Aorta (tissue), 5 donors: ENCODE data around the gene FBXO27. TPM values are rescaled to one million over a fixed set of nuclear protein-coding genes. Genes with fewer than 3 reads are reported as not detected.
"Not testable (repeated sequence)": the region's sequence is repeated elsewhere in the genome, so short reads cannot be mapped to it uniquely, and the experiment has no call there.

Source experiments
- ATAC-seq: fragments of 200-7000 bp; cut with Tn5 transposase; one replicate; pipeline ENCODE4 v1.9.1; 2022; ENCODE audit warnings: moderate library complexity; ENCODE audit not compliant: low FRiP score
- DNase-seq, 2 donors: peaks; one replicate each; pipeline ENCODE4 v3.0.0-alpha.2; 2020
- H3K27ac ChIP-seq, 2 donors: one replicate each; pipeline ENCODE4 v1.5.1; 2013; ENCODE audit warnings: low read length in 2 of 2, mild to moderate bottlenecking in 2 of 2, moderate library complexity in 2 of 2, control low read depth in 1 of 2, inconsistent platforms in 1 of 2, low read depth in 1 of 2
- H3K27me3 ChIP-seq, 2 donors: one replicate each; pipeline ENCODE4 v1.6.1; 2013; ENCODE audit warnings: control low read depth in 1 of 2, low read length in 1 of 2, mild to moderate bottlenecking in 1 of 2, moderate library complexity in 1 of 2; ENCODE audit not compliant: insufficient read depth in 2 of 2, control insufficient read depth in 1 of 2
- H3K36me3 ChIP-seq, 2 donors: one replicate each; pipeline ENCODE4 v1.6.1; 2013; ENCODE audit warnings: control low read depth in 1 of 2, low read length in 1 of 2, mild to moderate bottlenecking in 1 of 2; ENCODE audit not compliant: insufficient read depth in 2 of 2, control insufficient read depth in 1 of 2
- H3K4me1 ChIP-seq, 2 donors: one replicate each; pipeline ENCODE4 v1.6.1; 2013; ENCODE audit warnings: low read length in 2 of 2, control low read depth in 1 of 2, mild to moderate bottlenecking in 1 of 2, moderate library complexity in 1 of 2; ENCODE audit not compliant: insufficient read depth in 2 of 2, control insufficient read depth in 1 of 2
- H3K4me3 ChIP-seq, 2 donors: one replicate each; pipeline ENCODE4 v1.5.1; 2013; ENCODE audit warnings: low read length in 2 of 2, control low read depth in 1 of 2, mild to moderate bottlenecking in 1 of 2
- H3K9me3 ChIP-seq: one replicate; pipeline ENCODE4 v1.6.1; 2013; ENCODE audit warnings: mild to moderate bottlenecking, low read length; ENCODE audit not compliant: control insufficient read depth
- WGBS, 2 donors: extraction: QIAGEN DNeasy Blood & Tissue Kit; methylation state at CpG; one replicate each; pipeline ENCODE4 v1.1.7; 2013; 5-methylcytosine and 5-hydroxymethylcytosine counted together
- intact Hi-C, 2 donors: fragments of 100-400 bp; cut with DNase I; formaldehyde crosslinking; loops; one replicate each; pipeline versions ENCODE4 v1.14.2 to v1.15.0; 2022
- polyA plus RNA-seq, 2 donors: library from polyadenylated mRNA; stranded (reverse); fragments of 200-250 nt; gene quantifications; one replicate each; pipeline ENCODE4 v1.2.3, GENCODE V29; 2013
- total RNA-seq, 2 donors: library from RNA; stranded (reverse); fragmentation: NEBNext Ultra II Directional; extraction: Animal tissue kit (Norgen Biotek cat#: 25700); gene quantifications; one replicate each; pipeline ENCODE4 v1.2.1, GENCODE V29; 2021
- donor health status: healthy with polysubstance abuse.
- donor health status: Bipolar disorder and iron deficiency.
- donor health status: DM: no; HTN: no; CAD: no.
- donor health status: DM: no; HTN: no; CAD: no.
- donor health status: DM: yes; HTN: yes; CAD: no.

The FBXO27 gene
- total and polyA plus RNA-seq, 4 donors, result 0.25 to 8.6 (median 3.9) TPM

GRCh38 chr19:39004403-39004802 lies 27.9 kb downstream of the FBXO27 start:
- no peaks in the 10 kb centered on the region for H3K36me3 ChIP-seq
- H3K4me1 ChIP-seq, result no peaks in the 10 kb centered on the region
- no peak overlapping the region for H3K4me3 ChIP-seq
- intact Hi-C loops, result no loop called here
- H3K9me3 ChIP-seq, result no peaks in the 10 kb centered on the region
- ATAC-seq (no peak), DNase-seq (no peak)
- WGBS, 2 donors, result 72 to 75% methylated on average over 9 of the region's 9 CpGs
- H3K27ac ChIP-seq, result no peak overlapping the region
- H3K27me3 ChIP-seq, result no peaks in the 10 kb centered on the region

GRCh38 chr19:39003796-39004195 lies 28.6 kb downstream of the FBXO27 start:
- H3K27me3 ChIP-seq, result no peaks in the 10 kb centered on the region
- H3K4me3 ChIP-seq, result no peak overlapping the region
- no peaks in the 10 kb centered on the region for H3K9me3 ChIP-seq
- H3K27ac ChIP-seq, result no peak overlapping the region
- 70 to 78% methylated on average over 4 of the region's 4 CpGs for WGBS, 2 donors
- no peaks in the 10 kb centered on the region for H3K36me3 ChIP-seq
- ATAC-seq (no peak), DNase-seq (no peak)
- intact Hi-C loops, result no loop called here
- no peaks in the 10 kb centered on the region for H3K4me1 ChIP-seq

GRCh38 chr19:39003188-39003587 lies 29.2 kb downstream of the FBXO27 start:
- H3K27ac ChIP-seq, result no peak overlapping the region
- no peaks in the 10 kb centered on the region for H3K4me1 ChIP-seq
- no peaks in the 10 kb centered on the region for H3K9me3 ChIP-seq
- H3K4me3 ChIP-seq, result no peak overlapping the region
- intact Hi-C loops, result no loop called here
- WGBS, 2 donors, result 82 to 89% methylated on average over 4 of the region's 4 CpGs
- H3K36me3 ChIP-seq, result no peaks in the 10 kb centered on the region
- H3K27me3 ChIP-seq, result no peaks in the 10 kb centered on the region
- ATAC-seq (no peak), DNase-seq (no peak)

- intact Hi-C loops, result no loop called here
- no peaks in the 10 kb centered on the region for H3K4me1 ChIP-seq
- 42 to 54% methylated on average over 7 of the region's 7 CpGs for WGBS, 2 donors
Measured at GRCh38 chr19:39001041-39001440, 31.3 kb downstream of the FBXO27 start.

GRCh38 chr19:38997576-38997975 lies 34.8 kb downstream of the FBXO27 start:
- H3K27me3 ChIP-seq, result peaks cover 0 to 10% of the 10 kb centered on the region in 2 donors
- DNase-seq, ATAC-seq, H3K4me3 ChIP-seq, H3K4me1 ChIP-seq, intact Hi-C loops, H3K9me3 ChIP-seq, H3K36me3 ChIP-seq, H3K27ac ChIP-seq: not testable (repeated sequence)
- WGBS, 2 donors, result 89 to 96% methylated on average over 3 of the region's 3 CpGs

More at GRCh38 chr19:39001041-39001440, 31.3 kb downstream of the FBXO27 start:
- Histone ChIP-seq H3K4me3 (no peak overlapping the region), H3K27ac (no peak overlapping the region), H3K9me3 (no peaks in the 10 kb centered on the region), H3K36me3 (no peaks in the 10 kb centered on the region), H3K27me3 (no peaks in the 10 kb centered on the region)
- ATAC-seq, result no peak
- DNase-seq, result no peak

- H3K4me3 ChIP-seq, result no peak overlapping the region
- H3K4me1 ChIP-seq, result no peaks in the 10 kb centered on the region
- H3K36me3 ChIP-seq, result no peaks in the 10 kb centered on the region
- H3K9me3 ChIP-seq, result peaks cover 6% of the 10 kb centered on the region
- 58 to 68% methylated on average over 3 of the region's 3 CpGs for WGBS, 2 donors
- DNase-seq (no peak), ATAC-seq (no peak)
- intact Hi-C loops, result no loop called here
- H3K27ac ChIP-seq, result no peak overlapping the region
- peaks cover 0 to 13% of the 10 kb centered on the region in 2 donors for H3K27me3 ChIP-seq
Measured at GRCh38 chr19:38993271-38993670, 39.1 kb downstream of the FBXO27 start.

- no peak overlapping the region for H3K27ac ChIP-seq
- peaks cover 6% of the 10 kb centered on the region for H3K9me3 ChIP-seq
- WGBS, 2 donors, result 60 to 66% methylated on average over 13 of the region's 13 CpGs
- H3K36me3 ChIP-seq, result no peaks in the 10 kb centered on the region
- H3K4me3 ChIP-seq, result no peak overlapping the region
- intact Hi-C loops, result no loop called here
- peak in 1 of 2 donors; percentile 56 for DNase-seq
- peaks cover 0 to 13% of the 10 kb centered on the region in 2 donors for H3K27me3 ChIP-seq
- no peaks in the 10 kb centered on the region for H3K4me1 ChIP-seq
- peak; percentile 59 for ATAC-seq
Measured at GRCh38 chr19:38990949-38991697, 41.2 kb downstream of the FBXO27 start.

GRCh38 chr19:38989614-38990013 lies 42.7 kb downstream of the FBXO27 start:
- H3K27ac ChIP-seq, H3K4me1 ChIP-seq, H3K36me3 ChIP-seq, H3K9me3 ChIP-seq, ATAC-seq, DNase-seq, H3K4me3 ChIP-seq, intact Hi-C loops: not testable (repeated sequence)
- peaks cover 0 to 11% of the 10 kb centered on the region in 2 donors for H3K27me3 ChIP-seq
- WGBS, 2 donors, result 81 to 95% methylated on average over 1 of the region's 1 CpG

- peak; percentile 22 for ATAC-seq
- H3K36me3 ChIP-seq, result no peaks in the 10 kb centered on the region
- H3K27me3 ChIP-seq, result peaks cover 0 to 10% of the 10 kb centered on the region in 2 donors
- H3K4me3 ChIP-seq, result no peak overlapping the region
- no peak for DNase-seq
- H3K27ac ChIP-seq, result no peak overlapping the region
- WGBS, 2 donors, result 15 to 17% methylated on average over 12 of the region's 12 CpGs
- no peaks in the 10 kb centered on the region for H3K4me1 ChIP-seq
- intact Hi-C loops, result no loop called here
- H3K9me3 ChIP-seq, result peaks cover 7% of the 10 kb centered on the region
Measured at GRCh38 chr19:38989066-38989605, 43.2 kb downstream of the FBXO27 start.
